Endometrial microvascular endothelial cells (primary cell): ENCODE data around the gene VIPR1. TPM values are rescaled to one million over a fixed set of nuclear protein-coding genes. Genes with fewer than 3 reads are reported as not detected.

Experiments used
- in situ Hi-C: cut with HindIII; loops from 2 replicates; pipeline ENCODE4 v1.10.0; 2017; ENCODE audit warnings: low sequenced_read_pairs, low pct_unique_long_range_greater_than_20kb; ENCODE audit errors: inconsistent ontology term
- total RNA-seq: library from RNA; depleted of rRNA; stranded (reverse); fragments of >200 nt; gene quantifications from one replicate; pipeline ENCODE4 v1.2.3, GENCODE V29; 2015; ENCODE audit errors: inconsistent ontology term

The VIPR1 gene, protein sequence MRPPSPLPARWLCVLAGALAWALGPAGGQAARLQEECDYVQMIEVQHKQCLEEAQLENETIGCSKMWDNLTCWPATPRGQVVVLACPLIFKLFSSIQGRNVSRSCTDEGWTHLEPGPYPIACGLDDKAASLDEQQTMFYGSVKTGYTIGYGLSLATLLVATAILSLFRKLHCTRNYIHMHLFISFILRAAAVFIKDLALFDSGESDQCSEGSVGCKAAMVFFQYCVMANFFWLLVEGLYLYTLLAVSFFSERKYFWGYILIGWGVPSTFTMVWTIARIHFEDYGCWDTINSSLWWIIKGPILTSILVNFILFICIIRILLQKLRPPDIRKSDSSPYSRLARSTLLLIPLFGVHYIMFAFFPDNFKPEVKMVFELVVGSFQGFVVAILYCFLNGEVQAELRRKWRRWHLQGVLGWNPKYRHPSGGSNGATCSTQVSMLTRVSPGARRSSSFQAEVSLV
- total RNA-seq, result not detected

DNA sequence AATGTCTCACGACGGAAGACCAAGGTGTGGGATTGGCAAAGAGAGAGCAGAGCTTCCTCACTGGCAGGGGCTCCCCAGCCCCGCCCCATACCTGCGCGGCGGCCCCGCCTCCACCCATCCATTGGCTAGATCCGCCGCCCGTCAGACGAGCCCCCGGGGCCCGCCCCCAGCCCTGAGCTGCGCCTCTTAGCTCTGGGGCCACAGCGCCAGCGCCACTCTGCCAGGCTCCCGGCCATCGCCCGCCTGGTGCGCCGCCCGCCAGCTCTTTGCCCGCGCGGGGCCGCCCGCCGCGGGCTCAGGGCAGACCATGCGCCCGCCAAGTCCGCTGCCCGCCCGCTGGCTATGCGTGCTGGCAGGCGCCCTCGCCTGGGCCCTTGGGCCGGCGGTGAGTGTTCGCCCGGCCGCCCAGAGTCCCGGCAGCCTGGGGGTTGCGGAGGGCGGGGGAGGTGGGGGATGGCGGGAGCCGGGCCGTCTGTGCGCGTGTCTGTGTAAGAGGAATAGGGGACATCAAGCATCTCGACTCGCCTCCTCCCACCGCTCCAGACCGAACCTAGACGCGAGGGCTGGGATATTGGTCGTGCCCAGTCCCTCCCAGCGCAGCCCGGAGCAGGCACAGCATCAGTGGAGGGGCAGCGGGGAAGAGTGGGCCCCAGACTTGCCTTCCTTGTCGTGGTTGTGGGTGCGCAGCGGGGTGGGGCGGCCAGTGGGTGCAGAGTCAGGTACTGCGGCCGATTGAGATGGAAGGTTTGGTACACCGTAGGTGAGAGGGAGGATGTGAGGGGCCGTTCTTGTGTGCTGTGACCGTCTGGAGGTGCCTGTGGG is at the start of gene VIPR1:
Gene VIPR1, plus strand, starts transcription at position 215 of the 822 bp plus-strand sequence. Its CDS starts 93 bp downstream, at position 308.
- in situ Hi-C loops, result no loop called here

DNA sequence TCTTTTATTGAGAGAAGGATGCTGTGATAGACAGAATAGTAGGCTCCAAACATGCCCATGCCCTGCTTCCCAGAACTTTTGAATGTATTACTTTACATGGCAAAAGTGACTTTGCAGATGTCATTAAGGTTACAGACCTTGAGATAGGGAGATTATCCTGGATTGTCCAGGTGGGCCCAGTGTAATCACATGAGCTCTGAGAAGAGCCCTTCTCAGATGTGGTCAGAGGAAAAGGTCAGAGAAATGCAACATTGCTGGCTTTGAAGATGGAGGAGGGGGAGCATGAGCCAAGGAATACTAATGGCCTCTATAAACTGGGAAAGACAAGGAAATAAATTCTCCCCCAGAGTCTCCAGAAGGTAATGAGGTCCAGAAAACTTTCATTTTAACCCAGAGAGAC is 46.2 kb upstream of the VIPR1 start:
- in situ Hi-C loops, result no loop called here

DNA sequence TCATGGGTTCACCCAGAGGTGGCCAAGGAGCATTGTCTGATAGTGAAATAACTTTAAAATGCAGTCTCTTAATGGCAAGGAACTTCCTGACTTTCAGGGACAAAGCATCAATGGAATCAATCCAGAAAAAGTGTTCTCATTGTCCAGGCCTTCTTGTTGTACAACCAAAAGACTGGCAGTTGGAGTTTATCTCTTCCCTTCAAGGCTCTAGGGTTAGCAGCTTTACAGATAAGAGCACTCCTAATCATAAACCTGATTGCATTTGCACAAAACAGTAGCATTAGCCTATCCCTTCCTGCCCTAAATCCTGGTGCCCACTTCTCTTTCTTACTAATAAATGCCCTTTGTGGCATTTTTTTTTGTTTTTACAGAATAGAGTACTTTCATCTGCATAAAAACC is 43.3 kb upstream of the VIPR1 start:
- in situ Hi-C loops, result no loop called here

DNA sequence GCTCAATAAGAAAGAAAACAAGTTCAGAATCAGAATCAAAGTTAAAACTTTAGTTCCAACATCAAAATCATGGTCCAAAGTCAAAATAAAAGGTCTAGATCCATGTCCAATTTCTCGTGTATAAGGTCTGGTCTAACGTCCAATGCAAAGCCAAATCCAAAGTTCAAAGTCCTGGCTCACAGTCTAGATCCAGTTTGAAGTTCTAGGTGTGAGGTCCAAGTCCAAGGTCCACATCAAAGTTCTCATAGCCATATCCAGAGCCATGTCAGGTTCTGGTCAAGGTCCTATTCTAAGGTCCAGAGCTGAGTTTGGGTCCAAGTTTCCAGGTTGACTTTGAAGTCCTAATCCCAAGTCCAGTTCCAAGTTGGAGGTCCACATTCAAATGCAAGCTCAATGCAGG is 40.7 kb upstream of the VIPR1 start:
- in situ Hi-C loops, result no loop called here

DNA sequence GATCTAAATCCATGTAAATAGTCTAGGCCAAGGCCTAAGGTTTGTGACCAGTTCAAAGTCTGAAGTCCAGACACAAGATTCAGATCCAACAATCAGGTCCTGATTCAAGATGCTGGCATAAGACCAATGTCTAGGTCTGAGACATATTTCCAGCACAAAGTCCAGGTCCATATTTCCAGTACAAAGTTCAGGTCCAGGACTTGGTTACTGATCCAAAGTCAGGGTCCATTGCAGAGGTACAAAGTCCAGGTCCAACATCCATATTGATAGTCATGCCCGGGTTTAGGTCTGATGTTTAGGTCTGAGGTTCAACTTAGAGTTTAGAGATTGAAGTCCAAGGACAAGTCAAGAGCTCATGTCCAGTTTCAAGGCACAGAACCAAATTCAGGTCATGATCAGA is 39.4 kb upstream of the VIPR1 start:
- in situ Hi-C loops, result no loop called here

DNA sequence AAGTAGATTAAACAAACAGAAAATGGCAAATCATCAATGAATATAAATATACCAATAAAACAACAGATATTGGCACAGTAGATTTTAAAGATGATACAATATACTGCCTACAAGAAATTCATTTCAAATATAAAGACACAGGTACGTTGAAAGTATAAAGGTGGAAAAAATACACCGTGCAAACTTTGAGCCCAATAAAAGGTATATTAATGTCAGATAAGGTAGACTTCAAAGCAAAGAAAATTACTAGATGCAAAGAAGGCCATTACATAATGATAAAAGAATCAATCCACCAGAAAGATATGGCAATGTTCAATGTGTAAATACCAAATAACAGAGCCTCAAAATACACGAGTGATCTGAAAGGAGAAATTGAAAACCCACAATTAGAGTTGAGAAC is 34.3 kb upstream of the VIPR1 start:
- in situ Hi-C loops, result no loop called here

DNA sequence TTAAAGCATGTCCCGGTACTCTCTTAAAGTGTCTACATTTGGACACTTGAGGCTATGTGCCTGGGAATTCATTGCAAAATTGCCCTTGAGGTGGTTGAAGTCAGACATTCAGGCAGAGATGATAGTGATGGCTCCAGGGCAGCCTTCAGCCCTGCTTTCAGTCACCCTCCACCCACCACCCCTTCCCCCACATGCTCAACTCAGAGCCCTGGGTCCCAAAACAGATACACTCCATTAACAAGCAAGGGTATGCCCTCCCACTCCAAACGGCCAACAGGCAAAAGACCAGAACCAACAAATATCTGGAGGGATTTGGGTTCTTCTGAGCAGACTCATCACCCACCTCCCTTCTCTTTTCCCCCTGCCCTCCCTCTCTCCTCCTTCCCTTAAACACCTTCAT is 29.9 kb upstream of the VIPR1 start:
- in situ Hi-C loops, result no loop called here

DNA sequence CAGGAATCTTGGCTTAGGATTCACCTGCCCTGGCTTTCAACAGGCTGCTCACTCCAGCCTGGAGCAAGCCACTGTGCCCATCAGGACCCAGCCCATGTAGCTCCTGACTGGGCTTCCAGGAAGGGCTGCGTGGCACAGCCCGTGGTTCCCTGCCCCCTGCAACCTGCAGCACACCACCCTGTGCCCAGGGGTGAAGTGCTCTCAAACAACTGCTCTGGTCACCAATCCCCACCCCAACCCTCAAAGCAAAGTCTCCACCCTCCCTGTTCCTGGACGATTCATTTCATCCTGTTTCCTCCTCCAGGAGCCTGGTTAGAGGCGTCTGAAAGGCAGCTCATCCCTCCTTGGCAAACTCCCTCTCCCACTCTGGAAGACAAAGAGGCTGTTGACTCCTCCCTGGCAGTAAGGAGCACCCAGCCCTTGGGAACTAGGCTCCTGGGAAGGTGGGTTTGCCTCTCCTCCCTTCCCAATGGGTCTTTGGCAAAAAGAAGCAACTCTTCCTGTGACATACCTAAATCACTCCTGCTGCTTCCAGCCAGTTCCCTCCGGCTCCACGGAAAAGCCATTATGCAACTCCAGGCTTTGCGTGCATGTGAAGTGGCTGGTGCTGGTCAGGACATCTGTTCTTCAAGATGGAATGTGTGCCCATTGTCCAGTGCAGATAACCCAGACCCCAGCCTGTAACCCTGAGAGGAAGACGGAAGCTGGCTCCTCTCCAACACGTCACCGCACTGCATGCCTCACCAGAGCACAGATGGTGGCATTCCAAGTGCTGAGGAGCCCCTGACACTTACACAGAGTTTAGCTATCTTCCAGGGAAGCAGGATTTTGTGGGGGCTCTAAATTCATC is 29.1 kb upstream of the VIPR1 start:
- in situ Hi-C loops, result no loop called here

DNA sequence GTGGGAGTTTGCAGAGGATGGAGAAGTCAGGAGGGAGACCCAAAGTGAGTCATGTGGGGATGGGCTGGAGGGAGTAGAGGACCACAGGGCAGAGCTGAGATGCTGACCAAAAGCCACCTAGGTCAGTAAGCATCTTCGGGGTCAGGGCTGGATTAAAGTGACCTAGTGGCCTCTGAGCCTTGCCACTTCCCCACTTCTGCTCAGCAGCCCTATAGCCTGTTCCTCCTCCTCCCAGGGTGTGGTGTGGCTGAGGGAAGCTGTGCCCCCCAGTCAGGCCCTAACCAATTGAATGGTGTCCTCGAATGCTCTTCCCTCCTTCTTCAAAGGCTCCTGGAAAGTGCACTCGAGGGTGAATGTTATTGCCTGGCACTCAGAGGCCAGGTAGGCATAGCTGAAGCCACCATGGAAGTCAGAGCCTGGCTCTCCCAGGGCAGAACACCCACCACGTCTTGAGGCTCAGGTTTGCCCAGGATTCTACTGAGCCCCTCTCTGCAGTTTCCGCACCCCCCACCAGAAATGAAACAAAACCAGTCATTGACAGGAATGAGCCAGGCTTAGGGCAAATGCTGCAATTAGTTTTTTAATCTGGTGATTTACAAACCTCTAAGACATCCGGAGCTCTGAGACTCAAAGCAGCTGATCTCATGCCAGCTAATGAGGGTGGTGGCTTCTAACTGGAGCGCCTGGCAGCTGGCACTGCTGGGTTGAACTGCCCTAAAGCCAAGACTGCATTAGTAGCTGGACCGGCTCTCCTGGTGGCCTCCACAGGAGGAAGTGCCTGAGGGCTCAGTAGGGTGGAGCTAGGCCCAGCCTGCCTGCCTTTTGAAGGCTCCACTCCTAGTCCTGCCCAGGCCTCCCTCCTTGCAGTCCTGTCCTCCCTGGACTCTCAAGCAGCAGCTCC is 26.0 kb upstream of the VIPR1 start:
- in situ Hi-C loops, result no loop called here

DNA sequence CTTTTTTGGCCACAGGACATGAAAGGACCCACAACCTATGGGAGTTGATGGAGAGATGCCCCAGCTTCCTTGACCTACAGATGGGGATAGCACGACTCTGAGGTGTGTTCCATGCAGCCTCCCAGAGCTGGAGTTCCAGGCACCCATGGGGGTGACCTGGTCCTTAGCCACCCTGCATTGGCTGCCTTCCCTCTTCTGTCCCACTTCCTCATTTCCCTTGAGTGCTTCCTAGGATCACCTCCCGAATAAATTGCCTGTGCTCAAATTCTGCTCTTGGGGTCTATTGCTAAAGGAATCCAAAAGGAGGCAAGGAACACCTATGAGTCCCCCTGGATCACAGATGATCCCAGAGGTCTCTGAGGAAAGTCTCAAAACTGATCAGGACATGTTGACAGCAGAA is 24.7 kb upstream of the VIPR1 start:
- in situ Hi-C loops, result no loop called here

DNA sequence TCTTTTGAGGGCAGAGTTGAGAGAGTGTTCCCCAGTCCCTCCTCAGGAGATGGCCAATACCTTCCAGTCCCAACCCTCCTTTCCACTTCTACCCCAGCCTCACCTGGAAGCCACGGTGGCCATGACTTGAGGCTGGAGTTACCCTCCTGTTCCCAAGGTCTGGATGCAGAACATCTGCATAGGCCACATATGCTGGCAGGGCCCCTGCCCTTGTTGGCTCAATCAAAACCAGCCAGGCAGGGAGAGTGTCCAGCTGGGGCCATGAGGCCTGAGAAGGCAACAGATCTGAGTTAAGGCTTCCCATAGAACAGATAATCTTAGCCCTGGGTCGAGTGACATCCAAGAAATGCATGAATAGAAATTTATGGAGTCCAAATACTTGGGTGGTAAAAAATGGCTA is 23.6 kb upstream of the VIPR1 start:
- in situ Hi-C loops, result no loop called here

DNA sequence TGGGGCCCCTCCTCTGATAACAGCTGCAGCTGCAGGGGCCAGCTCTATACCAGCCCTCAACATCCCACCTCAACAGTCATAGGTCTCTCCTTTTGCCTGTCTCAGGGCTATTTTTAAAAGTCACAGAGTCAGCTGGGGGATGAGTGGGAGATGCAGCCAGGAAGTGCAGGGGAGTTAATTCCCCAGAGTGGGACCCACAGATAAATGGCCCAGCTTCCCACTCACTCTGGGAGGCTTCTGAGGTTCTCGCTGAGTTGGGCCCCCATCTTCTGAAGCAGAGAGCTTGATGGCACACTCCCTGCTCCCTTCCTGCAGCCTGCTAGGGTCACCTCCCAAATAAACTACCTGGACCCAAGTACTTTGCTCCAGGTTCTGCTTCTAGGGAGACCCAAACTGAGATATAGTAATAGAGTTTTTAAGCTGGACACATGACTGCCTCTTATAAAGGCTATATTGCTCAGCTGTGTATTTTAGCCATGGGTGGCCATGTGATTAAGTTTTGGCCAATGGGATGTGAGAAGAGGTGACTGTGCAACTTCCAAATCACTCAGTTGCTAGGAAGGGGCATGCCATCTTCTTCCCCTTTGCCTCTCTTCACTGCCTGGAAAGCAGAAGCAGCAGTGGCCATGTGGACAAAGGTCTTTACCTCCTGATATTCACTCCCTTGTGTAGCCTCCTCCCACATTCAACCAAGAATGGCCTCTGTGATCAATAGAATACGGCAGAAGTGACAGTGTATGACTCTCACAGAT is 15.5 kb upstream of the VIPR1 start:
- in situ Hi-C loops, result no loop called here

DNA sequence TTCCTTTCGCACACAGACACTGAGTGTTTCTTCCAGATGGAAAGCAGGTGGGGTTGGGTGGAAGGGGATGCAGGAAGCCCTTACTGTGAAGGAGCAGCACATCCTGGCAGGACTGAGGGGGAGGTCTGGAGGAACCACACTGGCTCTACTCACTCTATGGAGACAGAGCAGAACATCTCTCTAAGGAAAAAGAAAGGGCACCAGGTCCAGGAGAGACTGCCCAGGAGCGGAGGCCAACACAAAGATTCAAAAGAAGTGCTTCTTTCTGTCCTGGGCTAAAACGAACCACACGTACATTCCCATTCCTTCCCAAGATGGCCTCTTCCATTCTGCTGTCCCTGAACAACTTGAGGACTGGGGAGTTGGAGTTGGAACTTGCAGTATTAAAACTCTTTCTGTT is 13.8 kb upstream of the VIPR1 start:
- in situ Hi-C loops, result no loop called here

DNA sequence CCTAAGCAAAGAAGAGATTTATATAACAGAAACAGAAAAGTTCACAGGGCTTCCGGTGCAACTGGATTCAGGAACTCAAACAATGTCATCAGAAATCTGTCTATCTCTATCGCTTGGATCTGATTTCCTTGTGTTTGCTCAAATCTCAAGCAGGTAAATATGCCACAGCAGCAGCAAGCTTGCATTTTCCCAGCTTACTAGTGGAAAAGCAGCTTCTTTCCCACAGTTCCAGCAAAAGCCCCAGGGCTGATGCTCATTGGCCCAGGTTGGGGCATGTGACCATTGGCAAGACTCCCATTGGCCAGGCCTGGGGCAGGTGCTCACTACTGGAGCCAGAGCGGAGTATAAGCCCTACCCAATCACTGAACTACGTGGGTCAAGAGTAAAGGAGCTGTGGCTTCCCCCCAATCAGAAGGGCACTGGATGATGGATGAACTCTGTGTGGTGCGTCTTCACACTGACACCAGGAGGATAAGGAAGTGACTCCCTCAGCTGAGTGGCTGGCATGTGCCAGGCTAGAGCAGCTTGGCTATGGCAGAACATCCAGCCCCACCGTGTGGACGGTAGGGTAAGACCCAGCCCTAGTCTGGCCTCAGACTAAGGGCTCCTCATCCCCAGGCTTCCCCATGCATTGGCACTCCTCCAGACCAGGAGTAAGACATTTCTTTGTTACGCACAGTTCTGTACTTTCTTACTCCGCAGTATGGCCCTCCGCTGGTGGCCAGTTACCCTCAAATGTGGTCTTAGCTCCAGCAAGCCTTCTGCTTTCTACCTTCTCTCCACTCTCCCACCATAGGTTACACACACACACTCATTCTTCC is 13.1 kb upstream of the VIPR1 start:
- in situ Hi-C loops, result no loop called here

DNA sequence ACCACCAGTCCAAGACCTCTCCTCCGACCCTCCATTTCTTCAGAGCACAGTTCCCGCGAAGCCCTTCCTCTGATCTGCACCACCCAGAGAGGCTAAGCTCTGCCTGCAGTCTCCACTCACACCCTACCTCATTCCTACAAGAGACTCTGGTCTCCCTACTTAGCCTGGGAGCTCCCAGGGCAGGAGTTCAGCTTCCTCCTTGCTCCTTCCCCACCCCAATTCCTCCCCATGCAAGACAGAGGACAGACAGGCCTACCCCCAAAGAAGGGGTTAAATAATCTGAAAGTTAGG is 12.6 kb upstream of the VIPR1 start:
- in situ Hi-C loops, result no loop called here

DNA sequence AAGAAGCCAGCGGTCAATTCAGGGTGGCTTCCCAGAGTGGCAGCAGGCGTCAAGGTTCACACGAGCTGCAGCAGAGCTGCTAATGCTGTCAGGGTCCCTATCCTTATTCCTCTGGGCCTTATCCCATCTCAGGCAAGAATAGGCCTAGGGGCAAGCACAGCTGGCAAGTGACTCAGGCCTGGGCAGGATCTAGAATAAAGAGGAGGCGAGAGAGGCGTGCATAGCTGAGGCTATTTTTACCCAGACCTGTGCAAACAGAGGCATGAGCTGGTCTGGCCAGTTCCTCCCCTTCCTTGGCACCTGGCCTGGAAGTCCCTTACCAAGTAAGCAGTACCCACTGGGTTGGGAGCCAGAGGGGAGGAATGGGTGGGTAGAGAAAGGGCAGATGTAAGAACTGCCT is 12.2 kb upstream of the VIPR1 start:
- in situ Hi-C loops, result no loop called here

DNA sequence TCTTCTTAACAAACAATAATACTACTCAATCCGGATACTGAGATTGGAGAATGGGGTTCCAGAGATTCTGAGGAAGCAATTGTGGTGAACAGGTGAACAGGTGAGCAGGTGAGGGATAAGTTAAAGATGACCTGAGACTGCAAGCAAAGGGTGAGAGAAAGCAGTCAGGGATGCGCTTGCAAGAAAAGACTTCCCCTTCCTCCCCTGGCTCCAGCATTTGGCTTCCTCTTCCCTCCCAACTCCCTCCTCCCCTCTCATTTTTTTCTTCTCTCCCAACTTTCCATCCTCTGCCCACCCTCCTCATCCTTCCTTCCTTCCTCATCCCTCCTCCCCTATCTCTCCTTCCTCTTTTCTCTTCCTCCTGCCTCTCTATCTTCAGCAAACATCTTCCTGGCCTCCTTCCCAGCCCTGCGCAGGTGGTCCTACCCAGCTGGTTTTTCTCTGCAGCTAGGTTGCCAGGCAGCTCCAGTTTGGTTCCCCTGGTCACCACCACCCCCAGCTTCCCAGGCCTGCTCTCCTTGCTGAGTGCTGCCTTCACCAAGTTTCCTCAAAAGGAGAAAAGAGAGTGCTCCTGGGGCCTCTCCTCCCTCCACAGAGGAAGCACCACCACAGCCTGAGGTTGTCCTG is 10.4 kb upstream of the VIPR1 start:
- in situ Hi-C loops, result no loop called here
